HepG2 (cell line): Measurements from ENCODE around the gene IMPDH1. TPM values are rescaled to one million over a fixed set of nuclear protein-coding genes. Genes with fewer than 3 reads are reported as not detected.

Experiments
- CBX5 ChIP-seq: sonication (generic); formaldehyde crosslinking; IDR thresholded peaks from 2 replicates; pipeline ENCODE4 v1.4.0; 2020; ENCODE audit warnings: missing genetic modification reagents, borderline replicate concordance
- DBP ChIP-seq: sonication (generic); formaldehyde crosslinking; IDR thresholded peaks from 2 replicates; pipeline ENCODE4 v1.4.0; 2020; ENCODE audit warnings: missing genetic modification reagents; ENCODE audit errors: not compliant biosample characterization
- FOXO1 ChIP-seq: sonication (generic); formaldehyde crosslinking; IDR thresholded peaks from 2 replicates; pipeline ENCODE4 v1.4.0; 2020; ENCODE audit warnings: missing genetic modification reagents
- FUBP1 ChIP-seq: sonication (generic); formaldehyde crosslinking; IDR thresholded peaks from 2 replicates; pipeline ENCODE4 v1.5.1; 2020; ENCODE audit warnings: missing genetic modification reagents, mild to moderate bottlenecking, borderline replicate concordance
- ISL2 ChIP-seq: sonication (generic); formaldehyde crosslinking; IDR thresholded peaks from 2 replicates; pipeline ENCODE4 v1.5.0; 2020; ENCODE audit warnings: missing genetic modification reagents
- MXD3 ChIP-seq: IDR thresholded peaks from 2 replicates; pipeline ENCODE4 v1.6.1; 2016; ENCODE audit warnings: mild to moderate bottlenecking, missing biosample characterization, missing genetic modification reagents
- NFYC ChIP-seq: IDR thresholded peaks from 2 replicates; pipeline ENCODE4 v1.6.1; 2016; ENCODE audit warnings: missing genetic modification reagents, missing compliant biosample characterization
- REXO4 ChIP-seq: sonication (generic); formaldehyde crosslinking; IDR thresholded peaks from 2 replicates; pipeline ENCODE4 v1.8.0; 2022; ENCODE audit warnings: missing genetic modification reagents, mild to moderate bottlenecking, borderline replicate concordance
- SAFB2 ChIP-seq: sonication (generic); formaldehyde crosslinking; IDR thresholded peaks from 2 replicates; pipeline ENCODE4 v1.5.1; 2020; ENCODE audit warnings: missing genetic modification reagents, low read depth, mild to moderate bottlenecking, borderline replicate concordance
- SIN3B ChIP-seq: fragments of 150-350 bp; IDR thresholded peaks from 2 replicates; pipeline ENCODE4 v1.6.1; 2014; ENCODE audit warnings: low read length
- TARDBP ChIP-seq: sonication (generic); formaldehyde crosslinking; IDR thresholded peaks from 2 replicates; pipeline ENCODE4 v1.8.0; 2022; ENCODE audit warnings: mild to moderate bottlenecking, missing genetic modification reagents
- TCF7L2 ChIP-seq: IDR thresholded peaks from 2 replicates; pipeline ENCODE4 v1.6.1; 2011; ENCODE audit warnings: mild to moderate bottlenecking, low read depth, low read length, moderate library complexity
- TERF1 ChIP-seq: sonication (generic); formaldehyde crosslinking; IDR thresholded peaks from 2 replicates; pipeline ENCODE4 v1.8.0; 2022; ENCODE audit warnings: mild to moderate bottlenecking, missing genetic modification reagents, moderate library complexity
- THRA ChIP-seq: sonication (generic); formaldehyde crosslinking; IDR thresholded peaks from 2 replicates; pipeline ENCODE4 v1.4.0; 2020; ENCODE audit warnings: missing genetic modification reagents, borderline replicate concordance
- WIZ ChIP-seq: sonication (generic); formaldehyde crosslinking; IDR thresholded peaks from 2 replicates; pipeline ENCODE4 v1.5.1; 2020; ENCODE audit warnings: mild to moderate bottlenecking, missing genetic modification reagents
- ZHX1 ChIP-seq: sonication (generic); formaldehyde crosslinking; IDR thresholded peaks from 2 replicates; pipeline ENCODE4 v1.8.1; 2022; ENCODE audit warnings: low read depth, mild to moderate bottlenecking, missing genetic modification reagents
- ZNF101 ChIP-seq: sonication (generic); formaldehyde crosslinking; IDR thresholded peaks from 2 replicates; pipeline ENCODE4 v1.4.0; 2020; ENCODE audit warnings: mild to moderate bottlenecking, low read depth, missing genetic modification reagents, borderline replicate concordance
- ZNF24 ChIP-seq: fragments of 450-650 bp; IDR thresholded peaks from 2 replicates; pipeline ENCODE4 v1.6.1; 2017; ENCODE audit warnings: antibody characterized with exemption, mild to moderate bottlenecking
- ZNF547 ChIP-seq: sonication (generic); formaldehyde crosslinking; IDR thresholded peaks from 2 replicates; pipeline ENCODE4 v1.5.1; 2020; ENCODE audit warnings: mild to moderate bottlenecking, missing genetic modification reagents
- ZNF644 ChIP-seq: IDR thresholded peaks from 2 replicates; pipeline ENCODE4 v1.6.1; 2016; ENCODE audit warnings: low read depth
- polyA plus RNA-seq, 8 experiments: library from polyadenylated mRNA; depleted of rRNA in 3 of 8; stranded (reverse) in 7 of 8; unstranded in 1 of 8; fragments of >200 nt; fragmentation: Illumina TruSeq in 4 of 8; extraction: Trizol in 4 of 8; gene quantifications; 2 replicates each; pipeline versions ENCODE4 v1.2.1 to v1.2.3, GENCODE V29; 2011 to 2016; ENCODE audit warnings: low read depth in 4 of 8, missing spikeins in 1 of 8, mixed read lengths in 1 of 8; ENCODE audit not compliant: insufficient read depth in 1 of 8
- total RNA-seq, 5 experiments: library from RNA; depleted of rRNA; stranded (reverse); fragments of >200 nt; fragmentation: Illumina TruSeq; extraction: Trizol; gene quantifications; 2 replicates each; pipeline ENCODE4 v1.2.3, GENCODE V29; 2016; ENCODE audit warnings: low read depth in 1 of 5

IMPDH1 gene
- total and polyA plus RNA-seq, 2 of the 13 experiments (the other 11 are each of a cell fraction or from before 2014, with no cell fraction given) = 22.8 to 34.0 TPM

- TF ChIP-seq MXD3 (CRISPR knock-in tag) = peak; percentile 89
- no peak for TF ChIP-seq SIN3B
- peak; percentile 47 for TF ChIP-seq FOXO1
- no peak for TF ChIP-seq ZHX1
- no peak for TF ChIP-seq FUBP1 (CRISPR knock-in tag)
- no peak for TF ChIP-seq TERF1
- peak; percentile 76; the same call in 1 of the 2 replicates for TF ChIP-seq SAFB2 (CRISPR knock-in tag)
- TF ChIP-seq WIZ = peak; percentile 92
- no peak for TF ChIP-seq REXO4
- no peak for TF ChIP-seq CBX5 (CRISPR knock-in tag)
- peak; percentile 57; the same call in 1 of the 2 replicates for TF ChIP-seq THRA (CRISPR knock-in tag)
- TF ChIP-seq ZNF24 = no peak
- TF ChIP-seq TCF7L2 = no peak
- no peak; the same call in none of the 2 replicates for TF ChIP-seq TARDBP
- TF ChIP-seq DBP (CRISPR knock-in tag) = no peak
- peak; percentile 91 for TF ChIP-seq ZNF547 (CRISPR knock-in tag)
- TF ChIP-seq NFYC (CRISPR knock-in tag) = no peak
- TF ChIP-seq ZNF644 (CRISPR knock-in tag) = no peak
- TF ChIP-seq ISL2 (CRISPR knock-in tag) = no peak
- TF ChIP-seq ZNF101 (CRISPR knock-in tag) = no peak
Observed at GRCh38 chr7:128455543-128456254, 45.9 kb upstream of the IMPDH1 start, which contains the start of gene HILPDA (continued).
